Measurements from ENCODE around the gene KANSL3.

DNA sequence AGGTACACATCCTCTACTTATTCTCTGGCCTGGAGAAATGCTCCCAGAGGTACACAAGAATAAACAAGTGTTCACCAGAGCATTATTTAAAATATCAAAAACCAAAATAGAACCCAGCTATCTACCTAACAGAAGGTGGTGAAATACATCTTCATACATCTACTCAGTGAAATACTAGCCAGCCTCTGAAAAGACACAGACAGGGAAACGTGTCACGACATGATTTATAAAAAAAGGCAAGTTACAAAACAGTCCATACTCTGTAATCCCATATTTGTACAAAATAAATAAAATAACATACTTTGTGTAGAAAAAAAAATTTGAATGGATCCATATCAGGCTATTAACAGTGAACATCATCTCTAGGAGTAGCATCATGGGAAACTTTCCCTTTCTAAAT lies 38.2 kb downstream of the KANSL3 start:
- TF ChIP-seq, protein P1, sequence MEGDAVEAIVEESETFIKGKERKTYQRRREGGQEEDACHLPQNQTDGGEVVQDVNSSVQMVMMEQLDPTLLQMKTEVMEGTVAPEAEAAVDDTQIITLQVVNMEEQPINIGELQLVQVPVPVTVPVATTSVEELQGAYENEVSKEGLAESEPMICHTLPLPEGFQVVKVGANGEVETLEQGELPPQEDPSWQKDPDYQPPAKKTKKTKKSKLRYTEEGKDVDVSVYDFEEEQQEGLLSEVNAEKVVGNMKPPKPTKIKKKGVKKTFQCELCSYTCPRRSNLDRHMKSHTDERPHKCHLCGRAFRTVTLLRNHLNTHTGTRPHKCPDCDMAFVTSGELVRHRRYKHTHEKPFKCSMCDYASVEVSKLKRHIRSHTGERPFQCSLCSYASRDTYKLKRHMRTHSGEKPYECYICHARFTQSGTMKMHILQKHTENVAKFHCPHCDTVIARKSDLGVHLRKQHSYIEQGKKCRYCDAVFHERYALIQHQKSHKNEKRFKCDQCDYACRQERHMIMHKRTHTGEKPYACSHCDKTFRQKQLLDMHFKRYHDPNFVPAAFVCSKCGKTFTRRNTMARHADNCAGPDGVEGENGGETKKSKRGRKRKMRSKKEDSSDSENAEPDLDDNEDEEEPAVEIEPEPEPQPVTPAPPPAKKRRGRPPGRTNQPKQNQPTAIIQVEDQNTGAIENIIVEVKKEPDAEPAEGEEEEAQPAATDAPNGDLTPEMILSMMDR (IDR thresholded peaks at IDR 0.05) = no peak
- no peak for TF ChIP-seq EP300 (IDR thresholded peaks at IDR 0.05)
